BJ (cell line): ENCODE results near the gene ZNF740. TPM values are rescaled to one million over a fixed set of nuclear protein-coding genes. Genes with fewer than 3 reads are reported as not detected.

Experiments used
- CTCF ChIA-PET: fragments of 350-600 bp; formaldehyde crosslinking; extraction: SDS; loops from one replicate; lab custom pipeline; 2021; ENCODE audit warnings: antibody characterized with exemption, inconsistent platforms; lab: Yijun Ruan, JAX
- POLR2A ChIA-PET: fragments of 300-600 bp; sonication (Branson Sonifier 250); formaldehyde crosslinking; extraction: SDS; loops from one replicate; lab custom pipeline; 2021; ENCODE audit warnings: antibody characterized with exemption; lab: Charles Lee
- DNase-seq: peaks from one replicate; pipeline ENCODE4 v3.0.0-alpha.2; 2011; ENCODE audit warnings: low read depth
- H3K27me3 ChIP-seq: 2 replicates; pipeline ENCODE4 v1.6.0; 2011; ENCODE audit warnings: low read length; ENCODE audit not compliant: control insufficient read depth, insufficient read depth
- H3K36me3 ChIP-seq: 2 replicates; pipeline ENCODE4 v1.5.1; 2011; ENCODE audit warnings: low read length; ENCODE audit not compliant: control insufficient read depth, insufficient read depth
- H3K4me3 ChIP-seq: 2 replicates; pipeline ENCODE4 v1.5.1; 2011; ENCODE audit warnings: low read depth, mild to moderate bottlenecking, control low read depth, low read length
- CTCF ChIP-seq: IDR thresholded peaks from 2 replicates; pipeline ENCODE4 v1.5.1; 2011; ENCODE audit warnings: low read depth, mild to moderate bottlenecking, control low read depth, inconsistent platforms, low read length, moderate library complexity; ENCODE audit not compliant: insufficient read depth
- polyA plus RNA-seq: library from polyadenylated mRNA; depleted of rRNA; stranded (reverse); fragments of >200 nt; gene quantifications from 2 replicates; pipeline ENCODE4 v1.2.3, GENCODE V29; 2011

ZNF740 gene
- polyA plus RNA-seq, 1 experiment, result 15.7 TPM

GRCh38 chr12:53191096-53191884 is 10.8 kb downstream of the ZNF740 start:
- Histone ChIP-seq H3K27me3 (no peaks in the 10 kb centered on the region), H3K4me3 (no peak overlapping the region), H3K36me3 (peaks cover 14% of the 10 kb centered on the region)
- POLR2A ChIA-PET, result no interaction called here
- DNase-seq, result no peak
- CTCF ChIA-PET, result interaction anchor here (0.8 to 5.2 kb wide), 4 partner anchors 8 to 31 kb away, joined by 3 to 67 read pairs (median 4); no protein-coding TSS in a partner anchor
- TF ChIP-seq CTCF, result no peak

GRCh38 chr12:53191885-53192530 is 11.5 kb downstream of the ZNF740 start:
- CTCF ChIA-PET, result interaction anchor here (1.1 to 5.2 kb wide), 3 partner anchors 9 to 32 kb away, joined by 3 to 67 read pairs (median 5); no protein-coding TSS in a partner anchor
- POLR2A ChIA-PET, result no interaction called here

GRCh38 chr12:53192531-53193021 is 12.1 kb downstream of the ZNF740 start:
- no peak overlapping the region for H3K4me3 ChIP-seq
- ChIA-PET CTCF (interaction anchor here (0.7 to 5.2 kb wide), 4 partner anchors 10 to 168 kb away, joined by 3 to 67 read pairs (median 4); no protein-coding TSS in a partner anchor), POLR2A (no interaction called here)
- DNase-seq, result no peak
- H3K27me3 ChIP-seq, result no peaks in the 10 kb centered on the region
- no peak for TF ChIP-seq CTCF
- H3K36me3 ChIP-seq, result peaks cover 8% of the 10 kb centered on the region

More at GRCh38 chr12:53191885-53192530, 11.5 kb downstream of the ZNF740 start:
- H3K27me3 ChIP-seq, result no peaks in the 10 kb centered on the region
- H3K4me3 ChIP-seq, result no peak overlapping the region
- no peak for DNase-seq
- H3K36me3 ChIP-seq, result peaks cover 12% of the 10 kb centered on the region
- TF ChIP-seq CTCF, result no peak

GRCh38 chr12:53193040-53193439 is 12.5 kb downstream of the ZNF740 start:
- no peak for DNase-seq
- Histone ChIP-seq H3K27me3 (no peaks in the 10 kb centered on the region), H3K36me3 (peaks cover 4% of the 10 kb centered on the region), H3K4me3 (no peak overlapping the region)
- no peak for TF ChIP-seq CTCF
- CTCF ChIA-PET, result interaction anchor here (0.7 to 5.2 kb wide), 3 partner anchors 10 to 168 kb away, joined by 3 to 67 read pairs (median 5); no protein-coding TSS in a partner anchor
- POLR2A ChIA-PET, result no interaction called here
